ENCODE data around the gene AMPH. TPM values are rescaled to one million over a fixed set of nuclear protein-coding genes. Genes with fewer than 3 reads are reported as not detected.

AMPH gene
- total RNA-seq, 4 donors from 2014 or later: 2.3 to 14.7 (median 7.2) TPM

DNA sequence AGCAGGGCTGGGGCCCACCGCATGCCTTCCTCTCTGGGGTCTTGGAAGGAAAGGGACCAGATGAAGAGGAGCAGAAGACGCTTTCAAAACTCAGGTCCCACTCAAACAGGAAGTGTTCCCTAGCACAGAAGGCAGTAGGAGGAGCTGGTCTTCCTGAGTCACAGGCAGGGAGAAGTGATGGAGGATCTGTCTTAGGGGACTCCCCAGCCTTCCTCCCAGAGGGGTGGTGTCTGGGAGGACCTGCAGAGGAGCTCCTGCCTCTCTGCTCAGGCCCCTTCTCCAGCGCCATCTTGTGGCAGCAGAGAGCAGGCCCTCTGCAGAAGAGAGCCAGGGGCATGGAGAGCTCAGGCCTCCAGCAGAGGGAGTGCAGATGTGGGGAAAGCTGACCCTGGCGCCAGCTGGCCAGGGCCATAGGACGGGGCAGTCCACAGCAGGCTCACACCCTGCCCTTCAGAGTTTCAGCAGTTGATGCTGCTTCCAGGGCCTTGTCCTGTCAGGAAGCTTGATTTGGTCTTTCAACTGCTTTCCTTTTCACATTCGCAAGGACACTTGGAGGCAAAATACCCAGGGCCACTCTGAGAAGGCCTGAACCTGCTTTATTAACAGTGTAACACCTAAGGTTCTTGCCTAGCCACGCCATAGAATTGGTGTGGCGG is 295.6 kb downstream of the AMPH start:
- H3K36me3 ChIP-seq: no peaks in the 10 kb centered on the region
- peak overlapping the region in 1 of 2 donors; percentile 10 for H3K4me3 ChIP-seq
- no peaks in the 10 kb centered on the region for H3K9me3 ChIP-seq
- peak; percentile 92 for ATAC-seq
- WGBS, 2 donors (ENCODE audit: low coverage in 1 of 2): 89% methylated on average over 5 of the region's 8 CpGs; no CpG with 5 or more reads in 1 of the 2 donors
- H3K4me1 ChIP-seq: peaks cover 0 to 10% (median 2%) of the 10 kb centered on the region in 3 donors
- no peaks in the 10 kb centered on the region for H3K27me3 ChIP-seq
- TF ChIP-seq POLR2A (IDR thresholded peaks at IDR 0.05): no peak
- TF ChIP-seq, protein P1, sequence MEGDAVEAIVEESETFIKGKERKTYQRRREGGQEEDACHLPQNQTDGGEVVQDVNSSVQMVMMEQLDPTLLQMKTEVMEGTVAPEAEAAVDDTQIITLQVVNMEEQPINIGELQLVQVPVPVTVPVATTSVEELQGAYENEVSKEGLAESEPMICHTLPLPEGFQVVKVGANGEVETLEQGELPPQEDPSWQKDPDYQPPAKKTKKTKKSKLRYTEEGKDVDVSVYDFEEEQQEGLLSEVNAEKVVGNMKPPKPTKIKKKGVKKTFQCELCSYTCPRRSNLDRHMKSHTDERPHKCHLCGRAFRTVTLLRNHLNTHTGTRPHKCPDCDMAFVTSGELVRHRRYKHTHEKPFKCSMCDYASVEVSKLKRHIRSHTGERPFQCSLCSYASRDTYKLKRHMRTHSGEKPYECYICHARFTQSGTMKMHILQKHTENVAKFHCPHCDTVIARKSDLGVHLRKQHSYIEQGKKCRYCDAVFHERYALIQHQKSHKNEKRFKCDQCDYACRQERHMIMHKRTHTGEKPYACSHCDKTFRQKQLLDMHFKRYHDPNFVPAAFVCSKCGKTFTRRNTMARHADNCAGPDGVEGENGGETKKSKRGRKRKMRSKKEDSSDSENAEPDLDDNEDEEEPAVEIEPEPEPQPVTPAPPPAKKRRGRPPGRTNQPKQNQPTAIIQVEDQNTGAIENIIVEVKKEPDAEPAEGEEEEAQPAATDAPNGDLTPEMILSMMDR (IDR thresholded peaks at IDR 0.05): peak in 3 of 4 experiments; percentile 44 to 80 (median 70)
- no peak for TF ChIP-seq POLR2AphosphoS5 (IDR thresholded peaks at IDR 0.05)
- no peak for TF ChIP-seq EP300 (IDR thresholded peaks at IDR 0.05)
- peak overlapping the region in 3 of 4 donors; percentile 21 to 48 (median 39) for H3K27ac ChIP-seq

DNA sequence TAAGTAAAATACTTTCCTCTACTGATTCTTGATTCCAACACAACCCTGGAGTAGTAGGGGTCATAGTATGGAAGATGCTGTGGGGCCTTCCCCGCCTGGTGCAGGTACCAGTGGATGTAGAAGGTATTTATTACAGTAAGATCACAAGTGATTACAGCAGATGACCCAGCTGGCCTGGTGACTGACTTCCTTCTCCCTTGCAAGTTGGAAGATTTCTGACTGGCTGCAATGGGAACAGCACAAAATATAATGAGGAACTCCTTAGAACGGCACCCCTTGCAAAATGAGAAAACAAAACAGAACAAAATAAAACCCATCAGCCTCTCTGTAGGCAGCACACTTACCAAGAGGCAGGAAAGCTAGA is 296.1 kb downstream of the AMPH start:
- H3K4me1 ChIP-seq: peaks cover 0 to 10% (median 2%) of the 10 kb centered on the region in 3 donors
- no peaks in the 10 kb centered on the region for H3K9me3 ChIP-seq
- no peaks in the 10 kb centered on the region for H3K27me3 ChIP-seq
- peak overlapping the region in 2 of 4 donors; percentile 8 to 48 for H3K27ac ChIP-seq
- peak overlapping the region in 1 of 2 donors; percentile 10 for H3K4me3 ChIP-seq
- TF ChIP-seq POLR2A (IDR thresholded peaks at IDR 0.05) (no peak), EP300 (IDR thresholded peaks at IDR 0.05) (no peak), POLR2AphosphoS5 (IDR thresholded peaks at IDR 0.05) (no peak)
- TF ChIP-seq, protein P1 (IDR thresholded peaks at IDR 0.05): no peak
- ATAC-seq: no peak
- 67 to 100% methylated on average over 1 to 2 of the region's 2 CpGs for WGBS, 2 donors (ENCODE audit: low coverage in 1 of 2)
- H3K36me3 ChIP-seq: no peaks in the 10 kb centered on the region

DNA sequence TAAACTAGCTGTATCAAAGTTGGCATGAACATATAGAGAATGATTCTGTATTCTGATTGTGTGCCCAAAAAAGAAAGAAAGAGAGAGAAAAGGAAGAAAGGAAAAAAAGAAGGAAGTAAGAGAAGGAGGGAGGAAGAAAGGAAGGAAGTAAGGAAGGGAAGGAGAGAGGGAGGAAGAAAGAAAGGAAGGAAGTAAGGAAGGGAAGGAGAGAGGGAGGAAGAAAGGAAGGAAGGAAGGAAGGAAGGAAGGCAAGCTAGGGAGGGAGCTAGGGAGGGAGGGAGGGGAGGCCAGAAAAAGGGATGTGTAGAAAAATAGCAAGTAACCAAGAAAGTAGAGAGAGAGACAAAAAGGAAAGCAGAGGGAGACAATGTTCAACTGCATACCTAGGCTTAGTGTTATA is 297.0 kb downstream of the AMPH start:
- H3K27ac ChIP-seq: no peak overlapping the region
- no peaks in the 10 kb centered on the region for H3K9me3 ChIP-seq
- H3K4me1 ChIP-seq: peaks cover 0 to 10% (median 2%) of the 10 kb centered on the region in 3 donors
- no peak overlapping the region for H3K4me3 ChIP-seq
- no peaks in the 10 kb centered on the region for H3K36me3 ChIP-seq
- H3K27me3 ChIP-seq: peaks cover 4% of the 10 kb centered on the region
- TF ChIP-seq EP300 (IDR thresholded peaks at IDR 0.05) (no peak), POLR2A (IDR thresholded peaks at IDR 0.05) (no peak), POLR2AphosphoS5 (IDR thresholded peaks at IDR 0.05) (no peak)
- TF ChIP-seq, protein P1 (IDR thresholded peaks at IDR 0.05): no peak
- no peak for ATAC-seq

Small RNAs within 50 kb of the gene (small RNA-seq; reads per million reads assigned to genes)
- gene RN7SL83P: 0 reads per million in 4 donors
- gene TRGV6: 0 reads per million in 4 donors

Data from gastroesophageal sphincter (tissue), 4 donors.